H9 (cell line): ENCODE results near the gene KIAA0825. TPM values are rescaled to one million over a fixed set of nuclear protein-coding genes. Genes with fewer than 3 reads are reported as not detected.

Experiments
- DNase-seq: peaks from one replicate; pipeline ENCODE4 v3.0.0-alpha.2; 2017
- H2AFZ ChIP-seq: one replicate; pipeline ENCODE4 v1.6.1; 2013; ENCODE audit warnings: mild to moderate bottlenecking, low read length, control low read depth, moderate library complexity
- H2AK5ac ChIP-seq: 2 replicates; pipeline ENCODE4 v1.6.1; 2013; ENCODE audit warnings: low read length, control low read depth, mixed read lengths; ENCODE audit not compliant: insufficient read length
- H2BK120ac ChIP-seq: one replicate; pipeline ENCODE4 v1.6.1; 2013; ENCODE audit warnings: low read depth, mild to moderate bottlenecking, low read length, control low read depth, inconsistent platforms; ENCODE audit not compliant: poor library complexity, severe bottlenecking
- H2BK12ac ChIP-seq: 2 replicates; pipeline ENCODE4 v1.6.1; 2013; ENCODE audit warnings: low read length, control low read depth, mixed read lengths, low read depth; ENCODE audit not compliant: insufficient read length
- H2BK15ac ChIP-seq: 2 replicates; pipeline ENCODE4 v1.6.1; 2013; ENCODE audit warnings: low read depth, low read length, control low read depth
- H2BK20ac ChIP-seq: one replicate; pipeline ENCODE4 v1.6.1; 2013; ENCODE audit warnings: low read depth, mild to moderate bottlenecking, low read length, control low read depth, inconsistent platforms; ENCODE audit not compliant: poor library complexity, severe bottlenecking
- H2BK5ac ChIP-seq: 2 replicates; pipeline ENCODE4 v1.6.1; 2013; ENCODE audit warnings: low read length, control low read depth, mixed read lengths; ENCODE audit not compliant: insufficient read length
- H3K14ac ChIP-seq: 2 replicates; pipeline ENCODE4 v1.6.1; 2013; ENCODE audit warnings: low read length, control low read depth; ENCODE audit not compliant: insufficient read depth
- H3K18ac ChIP-seq: 2 replicates; pipeline ENCODE4 v1.6.1; 2013; ENCODE audit warnings: low read depth, mild to moderate bottlenecking, mixed read lengths, low read length, control low read depth; ENCODE audit not compliant: insufficient read length
- H3K23ac ChIP-seq: 2 replicates; pipeline ENCODE4 v1.6.1; 2013; ENCODE audit warnings: low read length, control low read depth, mixed read lengths, low read depth; ENCODE audit not compliant: insufficient read length
- H3K23me2 ChIP-seq: 2 replicates; pipeline ENCODE4 v1.6.1; 2013; ENCODE audit warnings: low read depth, mild to moderate bottlenecking, mixed read lengths, low read length, control low read depth; ENCODE audit not compliant: insufficient read length, poor library complexity, severe bottlenecking
- H3K27ac ChIP-seq: 2 replicates; pipeline ENCODE4 v1.5.1; 2013; ENCODE audit warnings: low read length, control low read depth, mixed read lengths, low read depth; ENCODE audit not compliant: insufficient read length
- H3K27me3 ChIP-seq: 2 replicates; pipeline ENCODE4 v1.6.1; 2013; ENCODE audit warnings: low read length, control low read depth, inconsistent platforms; ENCODE audit not compliant: insufficient read depth
- H3K4ac ChIP-seq: 2 replicates; pipeline ENCODE4 v1.6.1; 2013; ENCODE audit warnings: low read depth, mild to moderate bottlenecking, control low read depth, inconsistent platforms, low read length, moderate library complexity
- H3K4me1 ChIP-seq: 2 replicates; pipeline ENCODE4 v1.6.1; 2013; ENCODE audit warnings: low read length, control low read depth, inconsistent platforms; ENCODE audit not compliant: insufficient read depth
- H3K4me2 ChIP-seq: 2 replicates; pipeline ENCODE4 v1.6.1; 2013; ENCODE audit warnings: low read length, control low read depth, mixed read lengths; ENCODE audit not compliant: insufficient read length, insufficient read depth
- H3K56ac ChIP-seq: 2 replicates; pipeline ENCODE4 v1.6.1; 2013; ENCODE audit warnings: low read depth, mild to moderate bottlenecking, mixed read lengths, low read length, control low read depth; ENCODE audit not compliant: insufficient read length
- H3K79me1 ChIP-seq: 2 replicates; pipeline ENCODE4 v1.6.1; 2013; ENCODE audit warnings: low read depth, mild to moderate bottlenecking, moderate library complexity, low read length, control low read depth, inconsistent platforms; ENCODE audit not compliant: insufficient read depth, poor library complexity, severe bottlenecking
- H3K79me2 ChIP-seq: 2 replicates; pipeline ENCODE4 v1.6.1; 2013; ENCODE audit warnings: low read length, control low read depth, inconsistent platforms; ENCODE audit not compliant: insufficient read depth
- H3K9ac ChIP-seq: 2 replicates; pipeline ENCODE4 v1.6.1; 2013; ENCODE audit warnings: low read length, control low read depth, mixed read lengths; ENCODE audit not compliant: insufficient read length; ENCODE audit errors: extremely low read depth
- H3K9me3 ChIP-seq: one replicate; pipeline ENCODE4 v1.6.1; 2013; ENCODE audit warnings: low read depth, low read length, inconsistent platforms; ENCODE audit not compliant: control insufficient read depth
- H3T11ph ChIP-seq: one replicate; pipeline ENCODE4 v1.6.1; 2013; ENCODE audit warnings: mild to moderate bottlenecking, low read length, control low read depth, inconsistent platforms
- H4K20me1 ChIP-seq: one replicate; pipeline ENCODE4 v1.6.1; 2013; ENCODE audit not compliant: control insufficient read depth, insufficient read length, insufficient read depth
- H4K5ac ChIP-seq: 2 replicates; pipeline ENCODE4 v1.6.1; 2013; ENCODE audit warnings: low read depth, mild to moderate bottlenecking, mixed read lengths, low read length, control low read depth; ENCODE audit not compliant: insufficient read length
- H4K8ac ChIP-seq: replicated peaks from 2 replicates; pipeline ENCODE4 v1.6.1; 2013; ENCODE audit warnings: low read length, control low read depth, mixed read lengths, low read depth; ENCODE audit not compliant: insufficient read length
- H4K91ac ChIP-seq: 2 replicates; pipeline ENCODE4 v1.6.1; 2013; ENCODE audit warnings: low read depth, mild to moderate bottlenecking, moderate library complexity, mixed read lengths, low read length, control low read depth; ENCODE audit not compliant: insufficient read length
- H3K27ac Mint-ChIP-seq, 3 experiments: 2 replicates in 2 of 3; 3 replicates in 1 of 3; pipeline ENCODE4 v1.8.0; 2020 to 2021; ENCODE audit warnings: mixed read lengths in 3 of 3, mild to moderate bottlenecking in 1 of 3, moderate library complexity in 1 of 3
- H3K27me3 Mint-ChIP-seq: 2 replicates; pipeline ENCODE4 v1.8.0; 2021; ENCODE audit warnings: low read depth, mild to moderate bottlenecking, moderate library complexity, mixed read lengths
- H3K36me3 Mint-ChIP-seq, 3 experiments: 2 replicates in 2 of 3; 3 replicates in 1 of 3; pipeline ENCODE4 v1.8.0; 2020 to 2021; ENCODE audit warnings: low read depth in 3 of 3, mixed read lengths in 3 of 3; ENCODE audit not compliant: insufficient read depth in 1 of 3
- H3K4me1 Mint-ChIP-seq, 2 experiments: 2 replicates each; pipeline ENCODE4 v1.8.0; 2020; ENCODE audit warnings: mixed read lengths in 2 of 2
- H3K4me3 Mint-ChIP-seq, 2 experiments: 2 replicates in 1 of 2; 3 replicates in 1 of 2; pipeline ENCODE4 v1.8.0; 2020 to 2021; ENCODE audit warnings: mild to moderate bottlenecking in 2 of 2, mixed read lengths in 2 of 2, moderate library complexity in 1 of 2
- H3K9me3 Mint-ChIP-seq, 2 experiments: 2 replicates in 1 of 2; 3 replicates in 1 of 2; pipeline ENCODE4 v1.8.0; 2020; ENCODE audit warnings: mild to moderate bottlenecking in 2 of 2, mixed read lengths in 2 of 2, moderate library complexity in 1 of 2
- CTCF ChIP-seq: fragments of 200-600 bp; sonication (generic); conservative IDR thresholded peaks from 3 replicates; pipeline ENCODE4 v1.8.0; 2021; ENCODE audit warnings: antibody characterized with exemption, mild to moderate bottlenecking
- WGBS: extraction: QIAGEN DNeasy Blood & Tissue Kit; methylation state at CpG from one replicate; pipeline ENCODE4 v1.1.7; 2013; ENCODE audit warnings: missing lambda C conversion rate, low lambda C conversion rate, mixed read lengths; ENCODE audit not compliant: insufficient read length; ENCODE audit errors: extremely low coverage; 5-methylcytosine and 5-hydroxymethylcytosine counted together
- total RNA-seq: library from RNA; stranded (reverse); gene quantifications from 2 replicates; pipeline ENCODE4 v1.2.1, GENCODE V29; 2021

The KIAA0825 gene
- total RNA-seq, 1 experiment from 2014 or later = 1.8 TPM

- Mint-ChIP-seq H3K4me1 (peaks cover 18 to 34% of the 10 kb centered on the region in 2 experiments), H3K9me3 (no peaks in the 10 kb centered on the region), H3K27ac (peak overlapping the region in 1 of 3 experiments; percentile 41; a peak in 3 of 7 replicates), H3K27me3 (no peaks in the 10 kb centered on the region), H3K36me3 (peaks cover 0 to 14% (median 5%) of the 10 kb centered on the region in 3 experiments; a peak in 3 of 7 replicates), H3K4me3 (no peak overlapping the region)
- no peak for TF ChIP-seq CTCF
- Histone ChIP-seq H4K5ac (no peak overlapping the region), H2BK20ac (no peak overlapping the region), H3K9ac (no peak overlapping the region), H3K27me3 (no peaks in the 10 kb centered on the region), H4K91ac (no peak overlapping the region), H3K9me3 (no peaks in the 10 kb centered on the region), H2BK120ac (no peak overlapping the region), H3K23me2 (no peaks in the 10 kb centered on the region), H2BK15ac (no peak overlapping the region), H2AK5ac (no peak overlapping the region), H3K23ac (no peak overlapping the region), H3K79me2 (no peaks in the 10 kb centered on the region; the same call in 1 of the 2 replicates), H3K18ac (no peak overlapping the region), H3T11ph (no peak overlapping the region), H3K4me2 (no peak overlapping the region), H3K56ac (no peak overlapping the region), H2BK12ac (no peak overlapping the region), H2BK5ac (no peak overlapping the region), H3K27ac (no peak overlapping the region), H3K79me1 (no peaks in the 10 kb centered on the region), H3K4ac (no peak overlapping the region), H4K8ac (no peak overlapping the region), H4K20me1 (no peaks in the 10 kb centered on the region), H3K14ac (no peak overlapping the region), H3K4me1 (peaks cover 5% of the 10 kb centered on the region; the same call in 1 of the 2 replicates), H2AFZ (no peak overlapping the region)
- WGBS = no CpG with 5 or more reads among the region's 3 CpGs
- DNase-seq = no peak
Observed at GRCh38 chr5:94243612-94244011, 374.8 kb downstream of the KIAA0825 start.
